ENCODE data around the gene RYR3.

Gene RYR3

GRCh38 chr15:33329457-33329856 lies 18.7 kb downstream of the RYR3 start:
- no peak for TF ChIP-seq CTCF (IDR thresholded peaks at IDR 0.05; ENCODE audit: low read depth, low read length, missing control alignments)
- in situ Hi-C loops (cut with HindIII; ENCODE audit: low sequenced_read_pairs), result no loop called here
- H3K4me3 ChIP-seq (ENCODE audit: low read depth, low read length), result no peak overlapping the region

GRCh38 chr15:33330931-33331330 lies 20.2 kb downstream of the RYR3 start:
- TF ChIP-seq CTCF (IDR thresholded peaks at IDR 0.05; ENCODE audit: low read depth, low read length, missing control alignments), result no peak
- no peak overlapping the region for H3K4me3 ChIP-seq (ENCODE audit: low read depth, low read length)
- in situ Hi-C loops (cut with HindIII; ENCODE audit: low sequenced_read_pairs), result no loop called here
- no peak for DNase-seq (ENCODE audit: low read depth)

More at GRCh38 chr15:33329457-33329856, 18.7 kb downstream of the RYR3 start:
- no peak for DNase-seq (ENCODE audit: low read depth)

GRCh38 chr15:33341953-33342352 lies 31.2 kb downstream of the RYR3 start:
- in situ Hi-C loops (cut with HindIII; ENCODE audit: low sequenced_read_pairs), result no loop called here
- DNase-seq (ENCODE audit: low read depth), result no peak
- no peak for TF ChIP-seq CTCF (IDR thresholded peaks at IDR 0.05; ENCODE audit: low read depth, low read length, missing control alignments)
- no peak overlapping the region for H3K4me3 ChIP-seq (ENCODE audit: low read depth, low read length)

GRCh38 chr15:33343275-33343674 lies 32.5 kb downstream of the RYR3 start:
- no peak for DNase-seq (ENCODE audit: low read depth)
- H3K4me3 ChIP-seq (ENCODE audit: low read depth, low read length), result no peak overlapping the region
- in situ Hi-C loops (cut with HindIII; ENCODE audit: low sequenced_read_pairs), result no loop called here
- TF ChIP-seq CTCF (IDR thresholded peaks at IDR 0.05; ENCODE audit: low read depth, low read length, missing control alignments), result no peak

- no peak for DNase-seq (ENCODE audit: low read depth)
- in situ Hi-C loops (cut with HindIII; ENCODE audit: low sequenced_read_pairs), result no loop called here
- no peak for TF ChIP-seq CTCF (IDR thresholded peaks at IDR 0.05; ENCODE audit: low read depth, low read length, missing control alignments)
- H3K4me3 ChIP-seq (ENCODE audit: low read depth, low read length), result no peak overlapping the region
These were observed 33.3 kb downstream of the RYR3 start for GRCh38 chr15:33344111-33344510.

GRCh38 chr15:33344530-33344929 lies 33.8 kb downstream of the RYR3 start:
- TF ChIP-seq CTCF (IDR thresholded peaks at IDR 0.05; ENCODE audit: low read depth, low read length, missing control alignments), result no peak
- DNase-seq (ENCODE audit: low read depth), result no peak
- H3K4me3 ChIP-seq (ENCODE audit: low read depth, low read length), result no peak overlapping the region
- in situ Hi-C loops (cut with HindIII; ENCODE audit: low sequenced_read_pairs), result no loop called here

- in situ Hi-C loops (cut with HindIII; ENCODE audit: low sequenced_read_pairs), result no loop called here
- DNase-seq (ENCODE audit: low read depth), result no peak
- no peak overlapping the region for H3K4me3 ChIP-seq (ENCODE audit: low read depth, low read length)
- no peak for TF ChIP-seq CTCF (IDR thresholded peaks at IDR 0.05; ENCODE audit: low read depth, low read length, missing control alignments)
These were observed 43.6 kb downstream of the RYR3 start for GRCh38 chr15:33354411-33354810.

Measured in astrocyte of the cerebellum (primary cell).